ENCODE data around the gene TAS2R60.
"Not testable (repeated sequence)": the region's sequence is repeated elsewhere in the genome, so short reads cannot be mapped to it uniquely, and the experiment has no call there.

Gene TAS2R60

DNA sequence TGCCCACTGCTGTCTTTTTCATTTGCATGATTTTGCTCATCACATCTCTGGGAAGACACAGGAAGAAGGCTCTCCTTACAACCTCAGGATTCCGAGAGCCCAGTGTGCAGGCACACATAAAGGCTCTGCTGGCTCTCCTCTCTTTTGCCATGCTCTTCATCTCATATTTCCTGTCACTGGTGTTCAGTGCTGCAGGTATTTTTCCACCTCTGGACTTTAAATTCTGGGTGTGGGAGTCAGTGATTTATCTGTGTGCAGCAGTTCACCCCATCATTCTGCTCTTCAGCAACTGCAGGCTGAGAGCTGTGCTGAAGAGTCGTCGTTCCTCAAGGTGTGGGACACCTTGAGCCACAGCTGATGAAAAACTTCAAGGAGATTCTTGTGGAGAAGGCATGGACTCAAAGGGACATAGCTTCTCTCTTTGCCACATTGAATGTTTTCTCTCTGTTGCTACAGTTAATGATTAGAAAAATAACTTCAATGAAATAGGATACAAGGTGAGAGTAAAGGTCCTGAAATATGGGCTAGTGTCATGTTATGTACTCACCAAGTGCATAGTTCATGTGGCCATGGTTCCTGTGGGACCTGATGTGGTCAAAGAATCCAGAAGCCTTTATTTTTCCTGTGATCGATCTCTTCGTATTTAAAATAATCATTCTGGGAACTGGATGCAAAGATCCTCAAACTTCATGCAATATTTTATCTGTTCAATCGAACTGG lies 970 bp downstream of the TAS2R60 start:
- DNase-seq: no peak

DNA sequence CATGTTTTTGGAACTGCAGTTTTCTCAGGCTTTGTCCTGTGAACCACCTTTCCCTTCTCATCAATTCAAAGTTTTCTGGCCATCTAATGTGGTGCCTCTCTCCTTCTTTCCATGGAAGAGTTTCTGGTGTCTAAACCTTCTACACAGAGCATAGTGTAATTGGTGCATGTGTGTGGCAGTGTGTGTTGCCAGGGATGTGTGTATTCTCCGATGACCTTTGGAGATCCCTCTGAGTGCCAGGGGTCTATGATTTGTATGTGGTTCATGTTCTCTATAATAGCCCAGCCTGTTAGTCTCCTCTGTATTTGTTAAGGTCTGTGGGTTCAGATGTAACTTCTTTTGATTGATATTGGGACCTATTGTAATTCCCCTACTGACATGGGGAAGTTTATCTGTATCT lies 1.5 kb downstream of the TAS2R60 start:
- DNase-seq: no peak

DNA sequence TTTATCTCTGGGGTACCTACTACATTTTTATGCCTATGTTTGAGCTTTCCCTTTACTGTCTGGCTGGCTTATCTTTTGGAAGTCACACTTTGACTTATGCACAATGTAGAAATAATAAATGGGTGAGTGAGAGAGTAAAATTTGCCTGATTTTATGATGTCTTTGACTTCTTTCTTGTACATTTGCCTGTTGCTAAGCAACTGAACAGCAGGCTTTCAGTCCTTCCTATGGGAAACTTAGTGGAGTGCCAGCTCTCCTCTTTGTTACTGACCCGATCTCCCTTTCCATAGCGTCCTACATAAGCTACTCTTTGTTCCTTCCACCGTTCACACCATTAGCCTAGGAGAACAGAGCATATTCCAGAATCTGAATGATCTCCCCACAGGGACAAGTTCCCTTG lies 4.2 kb downstream of the TAS2R60 start:
- DNase-seq: no peak

DNA sequence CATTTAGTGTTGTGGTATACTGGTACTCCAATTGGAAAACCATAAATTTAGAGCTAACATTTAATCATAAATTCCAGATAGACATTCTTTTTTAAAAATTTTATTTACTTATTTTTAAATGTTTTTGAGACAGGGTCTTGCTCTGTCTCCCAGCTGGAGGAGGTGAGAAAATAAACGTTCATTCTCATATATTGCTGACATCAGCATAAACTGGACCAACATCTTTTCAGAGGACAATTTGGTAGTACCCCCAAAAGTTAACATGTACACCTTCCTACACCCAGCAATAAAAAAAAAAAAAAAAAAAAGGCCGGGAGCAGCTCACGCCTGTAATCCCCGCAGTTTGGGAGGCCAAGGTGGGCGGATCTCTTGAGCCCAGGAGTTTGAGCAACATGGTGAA lies 5.2 kb downstream of the TAS2R60 start:
- DNase-seq: no peak

DNA sequence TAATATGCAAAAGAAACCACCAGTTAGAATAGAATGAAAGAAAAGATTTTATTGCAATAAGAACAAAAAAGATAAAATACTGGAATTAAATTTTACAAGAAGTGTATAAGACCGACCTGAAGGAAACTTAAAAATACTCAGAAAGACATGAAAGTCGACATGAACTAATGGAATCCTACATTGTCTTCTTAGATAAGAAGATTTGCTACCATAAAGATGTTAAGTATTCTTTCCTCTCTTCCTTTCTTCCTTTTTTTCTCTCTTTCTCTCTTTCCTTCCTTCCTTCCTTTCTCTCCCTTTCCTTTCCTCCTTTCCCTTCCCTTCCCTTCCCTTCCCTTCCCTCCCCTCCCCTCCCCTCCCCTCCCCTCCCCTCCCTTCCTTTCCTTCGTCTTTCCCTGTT lies 6.5 kb downstream of the TAS2R60 start:
- DNase-seq: no peak

DNA sequence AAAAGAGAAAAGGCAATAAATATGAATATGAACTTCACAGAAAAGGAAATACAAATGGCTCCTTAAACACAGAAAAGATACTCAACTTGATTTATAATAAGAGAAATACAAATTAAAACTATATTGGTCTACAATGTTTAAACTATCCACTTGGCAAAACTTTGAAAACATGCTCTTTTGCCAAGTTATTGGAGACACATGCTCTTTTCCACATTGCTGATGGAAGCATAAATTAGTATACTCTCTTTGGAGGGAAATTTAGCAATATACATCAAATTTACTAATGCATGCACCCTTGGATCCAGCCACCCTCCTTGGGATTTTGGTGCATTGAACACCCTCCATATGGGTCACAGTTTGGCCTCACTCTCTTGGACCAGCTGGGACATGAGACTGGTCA lies 7.9 kb downstream of the TAS2R60 start:
- DNase-seq: no peak

DNA sequence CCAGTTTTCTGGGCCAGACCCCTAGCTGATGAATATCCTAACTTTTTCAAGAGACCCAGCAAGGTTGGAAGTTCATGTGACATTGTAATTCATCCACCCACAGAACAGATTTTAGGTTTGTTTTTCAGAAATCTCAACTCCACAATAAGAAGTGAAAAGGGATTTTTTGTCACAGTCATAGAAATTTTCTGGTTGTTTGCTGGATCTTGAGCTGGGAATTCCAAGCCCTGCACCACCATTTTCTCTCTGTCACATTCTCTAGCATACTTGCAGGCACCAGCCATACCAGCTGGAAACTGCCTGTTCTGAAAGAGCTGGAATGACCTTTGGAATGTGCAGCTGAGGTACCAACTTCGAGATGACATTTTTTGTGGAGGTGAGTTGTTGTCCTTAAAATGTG lies 8.5 kb downstream of the TAS2R60 start:
- DNase-seq: no peak

DNA sequence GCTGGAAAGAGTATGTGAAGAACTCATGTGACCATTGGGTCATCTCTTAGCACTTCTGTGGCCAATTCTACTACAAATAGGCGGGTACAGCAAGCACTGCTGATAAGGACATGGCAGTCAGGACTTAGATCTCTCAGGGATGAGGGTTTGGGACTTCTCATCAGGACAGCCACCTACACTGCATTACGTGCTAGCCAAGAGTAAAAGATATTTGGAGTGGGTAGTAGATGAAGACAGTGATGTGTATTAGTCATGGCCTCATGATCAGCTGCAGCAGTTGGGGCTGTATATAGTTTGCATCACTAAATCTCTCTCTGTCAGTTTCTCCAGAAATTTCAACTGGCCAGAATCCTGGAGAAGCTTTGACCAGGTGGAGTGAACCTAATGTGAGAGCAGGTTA lies 9.2 kb downstream of the TAS2R60 start:
- DNase-seq: no peak

DNA sequence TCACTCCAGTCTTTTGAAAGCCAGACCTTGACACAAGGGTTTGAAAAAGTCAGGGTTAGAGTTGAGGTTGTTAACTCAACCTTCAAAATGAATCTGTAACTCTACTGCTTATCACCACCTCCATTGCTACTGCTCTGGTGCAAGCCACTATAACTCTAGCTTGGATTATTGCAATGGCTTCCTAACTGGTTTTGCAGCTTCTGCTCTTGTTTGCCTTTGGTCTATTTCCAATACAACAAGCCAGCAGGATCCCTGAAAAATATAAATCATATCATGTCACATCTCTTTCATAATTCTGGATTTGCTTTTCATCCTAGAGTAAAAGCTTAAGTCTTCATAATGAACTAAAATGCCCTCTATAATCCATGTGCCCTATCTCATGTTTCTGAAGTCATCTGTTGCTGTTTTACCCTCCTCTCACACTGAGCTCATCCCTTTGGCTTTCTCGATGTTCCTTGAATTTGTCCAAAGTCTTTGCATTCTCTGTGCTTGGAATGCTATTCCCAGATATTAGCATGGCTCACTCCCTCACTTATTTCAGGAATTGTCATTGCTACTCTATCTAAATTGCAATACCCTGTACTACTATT lies 10.9 kb downstream of the TAS2R60 start:
- DNase-seq: no peak

DNA sequence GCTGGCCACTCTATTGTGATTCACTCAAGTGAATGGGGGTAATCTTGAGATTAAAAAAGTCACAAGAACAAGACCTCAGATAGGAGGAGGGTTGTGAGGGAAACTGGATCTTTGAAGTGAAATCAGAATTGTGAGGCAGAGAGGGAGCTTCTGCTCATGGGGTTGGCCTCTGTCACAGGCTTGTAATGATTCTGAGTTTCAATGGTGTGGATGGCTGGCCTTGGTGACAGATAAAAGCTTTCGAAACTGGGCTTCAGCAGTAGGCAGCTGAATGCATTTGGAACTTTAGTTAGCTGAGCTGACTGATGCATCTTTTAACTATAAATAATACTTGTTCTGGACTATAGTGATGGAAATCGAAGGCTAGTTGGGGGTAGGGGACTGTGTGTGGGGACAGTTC lies 12.2 kb downstream of the TAS2R60 start:
- no peak for DNase-seq

DNA sequence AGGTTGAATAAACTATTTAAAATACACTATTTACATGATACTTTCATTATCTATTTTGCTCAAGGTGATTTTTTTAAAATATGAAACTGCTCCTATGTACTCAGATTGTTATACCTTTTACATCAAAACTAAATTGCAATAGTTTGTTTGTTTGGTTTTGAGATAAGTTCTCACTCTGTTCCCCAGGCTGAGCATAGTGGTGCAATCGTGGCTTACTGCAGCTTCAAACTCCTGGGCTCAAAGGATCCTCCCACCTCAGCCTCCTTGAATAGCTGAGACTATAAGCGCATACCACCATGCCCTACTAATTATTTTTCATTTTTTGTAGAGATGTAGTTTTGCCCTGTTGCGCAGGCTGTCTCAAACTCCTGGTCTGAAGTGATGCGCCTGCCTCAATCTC lies 12.7 kb downstream of the TAS2R60 start:
- no peak for DNase-seq

DNA sequence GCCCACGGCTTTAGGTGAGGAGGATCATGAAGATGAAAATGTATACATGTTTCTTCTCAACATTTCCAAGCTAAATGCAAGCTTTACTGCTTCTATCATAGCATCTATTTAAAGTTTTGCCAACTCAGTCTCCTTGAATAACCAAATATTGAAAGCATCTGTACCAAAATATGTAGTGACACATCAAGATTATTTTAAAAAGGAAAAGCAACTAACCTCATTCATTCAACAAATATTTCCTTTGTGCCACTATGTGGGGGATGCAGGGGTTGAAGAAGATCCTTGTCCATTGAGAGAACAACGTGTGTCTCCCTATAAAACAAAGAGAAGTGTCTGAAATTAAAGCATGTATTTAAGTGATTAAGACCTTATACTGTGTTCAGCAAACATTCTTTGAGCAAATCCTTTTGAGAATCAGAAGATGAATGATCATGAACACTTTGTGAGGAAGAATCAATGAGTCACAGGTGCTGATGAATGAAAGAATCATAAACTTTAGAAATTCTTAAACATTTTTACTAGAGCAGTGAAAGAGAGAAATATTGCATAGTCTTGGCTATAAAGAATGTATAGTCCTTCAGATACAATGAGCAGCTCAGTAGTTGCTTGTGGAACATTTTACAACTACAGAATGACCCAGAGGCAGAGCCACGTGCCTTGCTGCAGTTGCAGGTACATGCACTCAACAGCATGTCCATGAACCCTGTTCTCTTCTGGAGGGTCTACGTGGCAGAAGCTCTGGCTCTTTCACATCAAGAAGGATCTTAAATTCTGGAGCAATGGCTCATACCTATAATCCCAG lies 13.9 kb downstream of the TAS2R60 start:
- DNase-seq: no peak

DNA sequence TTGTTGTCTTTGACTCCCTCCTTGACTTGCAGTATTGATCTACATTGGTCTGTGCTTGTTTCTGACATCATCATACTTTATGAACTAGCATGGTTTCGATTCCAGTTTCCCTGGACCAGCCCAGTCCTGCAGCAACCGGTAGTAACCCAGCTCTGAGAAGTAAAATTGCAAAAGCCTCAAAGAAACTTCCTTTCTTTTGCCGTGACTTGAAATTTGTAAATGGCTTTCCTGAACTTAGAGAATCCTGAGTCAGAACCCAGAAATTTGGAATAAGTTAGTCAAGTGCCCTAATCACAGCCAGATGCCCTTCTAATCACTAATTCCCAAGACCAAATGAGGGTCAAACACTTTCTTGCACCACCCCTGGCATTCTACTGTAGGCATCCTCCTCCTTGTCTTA lies 15.0 kb downstream of the TAS2R60 start:
- no peak for DNase-seq

DNA sequence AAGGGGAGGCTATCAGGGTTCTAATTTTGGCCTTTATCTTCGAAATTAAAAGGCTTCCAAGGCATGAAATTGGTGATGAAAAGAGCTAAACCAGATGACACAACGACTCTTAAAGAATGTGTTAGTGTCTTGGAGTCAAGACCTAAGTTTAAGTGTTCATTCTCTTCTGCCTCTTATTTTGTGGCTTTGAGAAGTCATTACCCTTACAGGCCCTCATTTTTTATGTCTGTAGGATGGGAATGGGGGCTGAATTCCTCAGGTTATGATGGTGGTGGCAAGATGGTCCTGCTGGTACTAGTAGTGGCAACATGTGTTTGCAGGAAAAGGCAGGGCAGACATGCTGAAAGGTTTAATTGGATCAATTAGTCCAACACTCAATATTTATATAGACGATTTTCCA lies 15.4 kb downstream of the TAS2R60 start:
- no peak for DNase-seq

DNA sequence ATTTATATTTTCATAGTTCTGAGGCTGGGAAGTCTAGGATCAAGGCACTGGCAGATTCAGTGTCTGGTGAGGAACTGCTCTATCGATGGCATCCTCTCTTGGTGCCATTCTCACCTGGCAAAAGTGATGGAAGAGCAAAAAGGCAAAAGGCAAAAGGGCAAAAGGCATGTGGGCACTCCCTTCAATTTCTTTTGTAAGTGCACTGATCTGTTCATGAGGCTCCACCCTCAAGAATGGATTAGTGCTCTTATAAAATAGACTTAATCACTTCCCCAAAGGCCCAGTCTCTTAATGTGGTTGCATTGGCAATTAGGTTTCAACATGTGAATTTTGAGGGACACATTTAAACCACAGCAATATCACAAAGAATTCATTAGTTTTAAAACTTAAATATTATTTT lies 16.1 kb downstream of the TAS2R60 start:
- DNase-seq: no peak

DNA sequence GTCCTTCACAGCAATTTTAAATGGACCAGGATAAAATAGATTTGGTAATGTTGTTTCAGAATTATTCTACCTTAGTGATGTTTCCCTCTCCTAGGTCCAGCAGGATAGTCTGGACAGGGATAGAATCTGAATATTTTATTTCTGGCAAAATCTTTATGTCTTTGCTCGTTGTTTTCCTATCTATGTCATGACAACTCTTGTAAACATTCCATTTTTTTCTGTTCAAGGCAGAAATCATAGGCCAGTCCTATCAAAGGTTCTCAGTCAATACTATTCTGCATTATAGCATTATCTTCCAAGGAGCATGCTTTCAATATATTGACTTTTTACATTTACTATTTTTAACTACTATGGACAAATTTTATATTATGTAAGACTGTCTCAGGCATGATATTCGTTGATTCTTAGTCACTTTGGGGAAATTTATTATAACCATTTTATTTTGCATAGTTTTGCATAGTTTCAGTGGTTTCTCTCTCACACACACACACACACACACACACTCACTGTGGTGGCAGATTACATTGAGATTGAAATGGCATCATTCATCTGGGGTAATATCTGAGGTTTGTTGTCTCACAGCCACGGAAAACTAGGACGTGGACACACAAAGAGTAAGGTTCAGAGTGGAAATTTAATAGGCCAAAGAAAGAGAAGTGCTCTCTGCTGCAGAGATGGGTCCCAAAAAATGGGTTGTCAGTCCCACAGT lies 17.2 kb downstream of the TAS2R60 start:
- no peak for DNase-seq

DNA sequence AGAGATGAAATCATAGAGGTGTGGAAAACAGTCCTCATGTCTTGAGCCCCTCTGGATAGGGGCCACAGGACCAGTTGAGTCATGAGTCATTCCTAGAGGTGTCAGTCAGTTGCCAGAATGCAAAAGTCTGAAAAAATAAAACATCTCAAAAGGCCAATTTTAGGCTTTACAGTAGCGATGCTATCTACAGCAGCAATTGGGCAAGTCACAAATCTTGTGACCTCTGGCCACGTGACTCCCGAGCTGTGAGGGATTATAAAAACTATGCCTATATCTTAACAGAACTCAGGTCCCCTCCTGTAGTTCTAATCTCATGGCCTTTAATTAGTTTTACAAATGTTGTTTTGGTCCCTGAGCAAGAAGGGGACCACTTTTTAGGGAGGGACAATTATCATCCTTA lies 18.8 kb downstream of the TAS2R60 start:
- no peak for DNase-seq

DNA sequence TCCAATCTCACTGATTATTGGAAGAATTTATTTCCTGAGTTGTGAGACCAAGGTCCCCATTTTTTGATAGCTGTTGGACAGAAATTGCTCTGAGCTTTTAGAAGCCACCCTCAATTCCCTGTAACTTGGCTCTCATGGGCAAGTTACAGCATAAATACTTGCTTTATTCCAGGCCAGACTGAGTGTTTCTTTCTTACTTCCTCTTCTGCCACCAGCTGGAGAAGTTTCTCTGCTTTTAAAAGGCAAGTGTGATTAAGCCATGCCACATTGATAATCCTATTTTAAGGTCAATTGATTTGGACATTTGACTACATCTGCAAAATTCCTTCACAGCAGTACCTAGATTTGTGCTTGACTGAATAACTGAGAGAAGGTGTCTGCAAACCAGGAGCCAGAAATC lies 20.3 kb downstream of the TAS2R60 start:
- no peak for DNase-seq

DNA sequence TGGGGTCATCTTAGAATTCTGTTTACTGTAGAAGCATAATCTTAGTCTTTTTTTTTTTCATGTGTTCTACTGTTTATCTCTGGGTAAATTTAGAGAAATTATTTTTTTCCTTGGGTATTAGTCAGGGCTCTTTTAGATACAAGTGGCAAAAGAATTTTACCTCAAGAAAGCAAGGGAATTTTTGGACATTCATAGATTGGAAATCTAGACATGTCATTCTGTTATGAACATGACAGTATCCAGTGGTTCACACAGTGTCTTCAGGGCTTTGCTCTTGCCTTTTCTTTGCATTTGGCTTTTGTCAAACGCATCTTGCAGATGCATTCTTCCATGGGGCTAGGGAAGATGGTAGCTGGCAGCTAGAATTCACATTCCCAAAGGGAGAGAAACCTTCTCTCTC lies 20.7 kb downstream of the TAS2R60 start:
- DNase-seq: no peak

DNA sequence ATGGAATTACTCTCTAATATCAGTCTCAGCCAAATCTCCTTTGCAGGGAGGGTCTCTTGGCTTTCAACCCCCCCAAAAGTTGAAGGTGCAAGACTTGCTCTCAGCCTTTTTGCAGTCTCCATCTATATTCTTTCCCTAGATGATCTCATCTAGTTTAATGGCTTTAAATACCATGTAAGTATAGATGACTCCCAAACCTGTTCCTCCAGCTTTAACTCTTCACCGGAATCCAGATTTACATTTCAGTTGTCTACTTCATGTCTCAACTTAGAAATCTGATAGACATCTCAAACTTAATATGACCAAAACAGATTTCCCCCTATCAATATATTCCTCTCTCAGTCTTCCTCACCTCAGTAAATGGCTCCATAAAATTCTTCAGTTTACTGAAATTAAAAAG lies 24.5 kb downstream of the TAS2R60 start:
- no peak for DNase-seq

DNA sequence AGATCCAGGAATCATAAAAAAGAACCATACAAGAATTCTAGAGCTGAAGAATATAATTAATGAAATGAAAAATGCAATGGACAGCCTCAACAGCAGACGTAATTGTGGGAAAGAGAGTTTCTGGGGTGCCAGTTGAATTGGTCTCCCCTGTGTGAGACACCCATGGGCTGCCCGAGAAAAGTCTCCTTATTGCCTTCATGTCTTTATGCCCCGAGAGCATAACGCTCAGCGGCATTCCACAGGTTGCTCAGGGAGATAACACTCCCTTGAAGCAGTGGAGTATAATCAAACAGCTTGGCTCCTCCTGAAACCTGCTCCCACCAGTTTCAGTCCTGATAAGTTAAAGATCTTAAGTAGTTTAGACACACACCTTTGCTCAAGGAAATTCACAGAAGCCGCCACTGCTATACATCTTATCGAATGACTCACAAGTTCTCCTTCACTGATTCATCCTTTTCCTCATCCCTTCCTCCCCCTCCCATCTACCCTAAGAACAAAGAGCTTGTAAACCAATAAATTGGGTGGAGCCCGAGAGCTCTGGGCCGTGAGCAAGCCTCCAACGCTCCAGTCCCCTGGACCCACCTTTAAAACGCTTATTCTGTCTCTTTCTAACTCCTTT lies 28.9 kb downstream of the TAS2R60 start:
- not testable (repeated sequence) for DNase-seq

DNA sequence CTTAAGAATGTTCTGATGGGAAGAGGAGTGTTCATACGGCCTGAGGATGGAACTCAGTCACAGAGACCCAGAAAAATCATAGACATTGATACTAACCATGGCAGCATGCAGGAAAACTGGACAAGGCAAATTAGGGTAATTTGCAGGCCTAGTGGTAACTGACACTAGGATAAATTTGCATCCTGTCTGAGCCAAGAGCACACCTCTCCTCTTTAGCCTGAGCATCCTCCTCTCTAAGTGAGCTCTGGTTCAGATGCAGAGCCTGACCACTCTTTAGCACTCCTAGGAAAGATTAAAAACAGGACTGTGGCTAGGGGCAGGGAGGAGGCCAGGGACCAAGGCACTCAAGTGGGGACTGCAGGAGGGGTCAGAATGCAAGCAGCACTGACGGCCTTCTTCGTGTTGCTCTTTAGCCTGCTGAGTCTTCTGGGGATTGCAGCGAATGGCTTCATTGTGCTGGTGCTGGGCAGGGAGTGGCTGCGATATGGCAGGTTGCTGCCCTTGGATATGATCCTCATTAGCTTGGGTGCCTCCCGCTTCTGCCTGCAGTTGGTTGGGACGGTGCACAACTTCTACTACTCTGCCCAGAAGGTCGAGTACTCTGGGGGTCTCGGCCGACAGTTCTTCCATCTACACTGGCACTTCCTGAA lies 34.4 kb downstream of the TAS2R60 start, which contains the start of gene TAS2R41:
TAS2R41 (plus strand) TSS at position 373 of the 650 bp plus-strand sequence; CDS start at position 373, 0 bp downstream.
- DNase-seq: no peak
